NB4 (cell line): ENCODE data around the gene OR1L8.

ENCODE experiments used
- MYC ChIP-seq: IDR thresholded peaks from 2 replicates; pipeline ENCODE4 v1.6.1; 2011; ENCODE audit warnings: low read depth, low read length
- POLR2A ChIP-seq: IDR thresholded peaks from 2 replicates; pipeline ENCODE4 v1.6.1; 2011; ENCODE audit warnings: mild to moderate bottlenecking; ENCODE audit not compliant: insufficient read length; ENCODE audit errors: extremely low read depth
- TF ChIP-seq, protein P1 (sequence below): IDR thresholded peaks from one replicate; pipeline ENCODE4 v1.5.1; 2012; ENCODE audit warnings: low read depth, low read length
- TF ChIP-seq, protein P2 (sequence below): IDR thresholded peaks from 2 replicates; pipeline ENCODE4 v1.6.1; 2011; ENCODE audit warnings: low read depth, low read length

DNA sequence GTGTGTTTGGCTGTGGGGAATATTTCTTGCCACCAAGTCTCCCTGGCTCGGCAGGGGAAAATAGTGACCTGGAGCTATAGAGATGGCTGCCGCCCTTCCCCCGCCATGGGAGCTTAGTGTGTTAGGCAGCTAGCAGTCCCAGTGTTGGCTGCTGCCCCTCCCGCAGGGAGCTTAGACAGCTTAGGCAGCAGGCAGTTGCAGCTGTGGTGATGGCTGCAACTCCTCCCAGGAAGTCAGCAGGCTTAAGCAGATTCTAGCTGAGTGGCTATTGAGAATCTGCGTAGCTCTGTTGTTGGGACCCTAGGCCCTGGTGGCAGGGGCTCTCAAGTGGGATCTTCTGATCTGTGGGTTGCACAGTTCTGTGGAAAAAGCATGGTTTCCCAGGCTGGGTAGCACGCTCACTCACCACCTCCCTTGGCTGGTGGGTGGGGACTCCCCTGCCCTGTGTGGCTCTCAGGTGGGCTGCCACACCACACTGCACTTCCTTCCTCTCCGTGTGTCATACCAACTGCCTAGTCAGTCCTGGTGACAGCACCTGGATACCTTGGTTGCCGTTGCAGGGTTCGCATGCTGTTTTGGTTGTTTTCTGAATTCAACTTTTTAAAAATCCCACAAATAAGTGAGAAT lies 20.9 kb downstream of the OR1L8 start:
- TF ChIP-seq, protein P1, sequence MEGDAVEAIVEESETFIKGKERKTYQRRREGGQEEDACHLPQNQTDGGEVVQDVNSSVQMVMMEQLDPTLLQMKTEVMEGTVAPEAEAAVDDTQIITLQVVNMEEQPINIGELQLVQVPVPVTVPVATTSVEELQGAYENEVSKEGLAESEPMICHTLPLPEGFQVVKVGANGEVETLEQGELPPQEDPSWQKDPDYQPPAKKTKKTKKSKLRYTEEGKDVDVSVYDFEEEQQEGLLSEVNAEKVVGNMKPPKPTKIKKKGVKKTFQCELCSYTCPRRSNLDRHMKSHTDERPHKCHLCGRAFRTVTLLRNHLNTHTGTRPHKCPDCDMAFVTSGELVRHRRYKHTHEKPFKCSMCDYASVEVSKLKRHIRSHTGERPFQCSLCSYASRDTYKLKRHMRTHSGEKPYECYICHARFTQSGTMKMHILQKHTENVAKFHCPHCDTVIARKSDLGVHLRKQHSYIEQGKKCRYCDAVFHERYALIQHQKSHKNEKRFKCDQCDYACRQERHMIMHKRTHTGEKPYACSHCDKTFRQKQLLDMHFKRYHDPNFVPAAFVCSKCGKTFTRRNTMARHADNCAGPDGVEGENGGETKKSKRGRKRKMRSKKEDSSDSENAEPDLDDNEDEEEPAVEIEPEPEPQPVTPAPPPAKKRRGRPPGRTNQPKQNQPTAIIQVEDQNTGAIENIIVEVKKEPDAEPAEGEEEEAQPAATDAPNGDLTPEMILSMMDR = no peak
- no peak for TF ChIP-seq MYC
- no peak for TF ChIP-seq POLR2A
- TF ChIP-seq, protein P2, sequence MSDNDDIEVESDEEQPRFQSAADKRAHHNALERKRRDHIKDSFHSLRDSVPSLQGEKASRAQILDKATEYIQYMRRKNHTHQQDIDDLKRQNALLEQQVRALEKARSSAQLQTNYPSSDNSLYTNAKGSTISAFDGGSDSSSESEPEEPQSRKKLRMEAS = no peak
